Stimulated activated CD8-positive, alpha-beta memory T cell treated with anti-CD3 and anti-CD28 coated beads, Interleukin-12 subunit alpha, Interleukin-12 subunit beta, amount 100 ng/mL, for 1 hour (primary cell): ENCODE data around the gene BEAN1.
"Not testable (repeated sequence)": the region's sequence is repeated elsewhere in the genome, so short reads cannot be mapped to it uniquely, and the experiment has no call there.

Experiments used
- DNase-seq: peaks from one replicate; pipeline ENCODE4 v3.0.0-alpha.2; 2020; ENCODE audit warnings: low read depth

Gene BEAN1

DNA sequence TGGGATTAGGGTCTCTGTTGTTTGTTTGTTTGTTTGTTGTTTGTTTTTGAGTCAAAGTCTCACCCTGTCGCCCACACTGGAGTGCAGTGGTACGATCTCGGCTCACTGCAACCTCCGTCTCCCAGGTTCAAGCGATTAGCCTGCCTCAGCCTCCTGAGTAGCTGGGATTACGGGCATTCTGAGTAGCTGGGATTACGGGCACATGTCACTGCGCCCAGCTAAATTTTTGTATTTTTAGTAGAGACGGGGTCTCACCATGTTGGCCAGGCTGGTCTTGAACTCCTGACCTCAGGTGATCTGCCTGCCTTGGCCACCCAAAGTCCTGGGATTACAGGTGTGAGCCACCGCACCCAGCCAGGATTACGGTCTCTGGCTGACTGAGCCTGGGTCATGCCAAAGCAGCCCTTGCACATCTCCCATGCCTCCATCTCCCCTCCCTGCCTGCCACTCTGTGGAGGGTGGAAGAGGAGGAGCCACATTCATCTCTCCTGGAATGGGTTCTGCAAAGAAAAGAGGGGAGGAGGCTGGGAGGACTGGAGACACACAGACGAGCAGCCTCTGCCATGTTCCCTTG, 59.2 kb downstream of the BEAN1 start:
- no peak for DNase-seq

DNA sequence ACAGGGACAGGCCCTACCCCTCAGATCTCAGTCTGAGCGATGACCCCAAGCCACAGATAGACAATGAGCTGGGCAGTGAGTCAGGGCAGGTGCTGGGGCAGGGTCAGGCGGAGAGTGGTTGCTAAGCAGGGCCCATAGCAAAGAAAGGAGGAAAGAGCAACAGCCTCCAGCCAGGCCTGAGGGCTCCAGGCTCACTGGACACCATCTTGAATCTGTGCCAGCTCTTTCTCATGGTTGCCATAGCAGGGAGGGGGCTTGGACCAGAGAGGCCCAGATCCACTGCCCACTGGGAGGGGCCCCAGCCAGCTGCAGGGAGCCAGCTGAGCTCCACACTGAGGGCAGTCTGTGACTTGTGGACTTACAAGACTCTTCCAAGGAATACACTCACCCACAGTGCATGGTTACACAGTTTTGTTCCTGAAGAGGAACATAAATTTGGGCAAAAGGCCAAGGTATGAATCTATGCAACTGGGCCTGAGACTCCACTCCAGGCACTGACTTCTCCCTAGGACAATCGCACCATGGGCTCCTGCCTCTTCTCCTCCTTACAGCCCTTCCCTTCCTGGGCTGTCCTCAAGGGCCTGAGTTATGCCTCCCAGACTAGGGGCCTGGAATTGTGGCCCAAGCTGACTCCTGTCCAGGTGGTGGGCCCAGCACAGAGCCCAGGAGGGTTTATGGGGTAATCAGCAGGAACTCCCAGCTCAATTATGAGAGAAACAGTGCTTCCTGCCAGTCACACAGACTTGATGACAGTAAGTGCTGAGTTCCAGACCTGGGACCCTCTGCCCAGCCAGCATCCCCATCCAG, 59.9 kb downstream of the BEAN1 start:
- no peak for DNase-seq

DNA sequence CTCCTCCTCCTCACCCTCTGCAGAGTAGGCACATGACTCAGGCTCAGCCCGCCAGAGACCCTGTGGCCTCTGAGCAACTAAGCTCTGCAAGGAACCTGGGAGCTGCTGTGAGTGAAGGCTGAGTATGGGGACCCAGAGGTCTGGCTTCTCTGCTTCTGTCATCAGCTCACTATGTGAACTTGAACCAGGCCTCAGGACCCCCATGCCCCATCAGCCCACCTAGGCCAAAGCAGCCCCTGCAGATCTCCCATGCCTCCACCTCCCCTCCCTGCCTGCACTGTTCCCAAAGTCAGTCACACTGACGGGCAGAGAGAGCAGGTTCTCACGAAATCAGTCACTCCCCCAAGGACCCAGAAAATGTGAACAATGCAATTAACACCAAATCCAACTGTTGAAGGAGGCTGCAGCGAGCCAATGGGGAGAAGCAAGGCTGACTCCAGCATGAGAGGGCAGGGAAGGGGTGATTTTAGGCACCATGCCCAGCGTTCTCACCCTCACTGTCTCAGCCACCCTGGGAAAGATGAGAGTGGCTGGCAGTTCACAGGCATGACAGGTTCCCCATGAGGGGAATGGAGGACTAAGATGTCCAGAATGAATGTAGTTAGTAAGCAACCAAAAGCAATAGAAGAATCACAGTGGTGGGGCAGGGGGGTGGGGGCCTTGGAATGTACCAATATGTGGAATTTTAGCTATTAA, 60.6 kb downstream of the BEAN1 start:
- no peak for DNase-seq

DNA sequence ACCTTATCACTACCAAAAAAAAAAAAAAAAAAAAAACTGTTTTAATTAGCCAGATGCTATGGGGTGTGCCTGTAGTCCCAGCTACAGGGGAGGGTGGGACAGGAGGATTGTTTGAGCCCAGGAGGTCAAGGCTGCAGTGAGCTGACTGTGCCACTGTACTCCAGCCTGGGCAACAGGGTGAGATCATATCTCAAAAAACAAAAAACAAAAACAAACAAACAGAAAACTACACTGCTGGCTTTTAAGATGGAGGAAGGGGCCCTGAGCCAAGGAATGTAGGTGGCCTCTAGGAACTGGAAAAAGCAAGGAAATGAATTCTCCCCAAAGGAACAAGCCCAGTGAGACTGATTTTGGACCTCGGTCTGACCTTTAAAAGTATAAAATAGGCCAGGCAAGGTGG, 61.4 kb downstream of the BEAN1 start:
- DNase-seq: no peak

DNA sequence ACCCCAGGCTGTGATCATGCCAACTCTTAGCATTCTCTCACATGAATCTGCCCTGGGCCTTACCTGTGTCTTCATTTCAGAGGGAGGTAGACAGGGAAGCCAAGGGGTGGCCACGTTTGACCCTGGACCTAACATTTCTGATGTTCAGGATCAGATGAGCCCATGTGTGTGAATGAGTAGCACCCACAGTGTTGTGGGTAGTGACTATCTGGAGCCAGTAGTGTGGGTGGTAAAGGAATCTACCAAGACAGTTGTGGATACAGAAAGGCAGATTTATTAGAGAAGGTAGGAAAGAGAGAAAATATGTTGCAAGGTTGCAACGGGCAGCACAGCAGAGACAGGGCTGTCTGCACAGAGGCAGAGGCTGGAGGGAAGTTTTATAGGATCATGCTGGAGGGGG, 62.3 kb downstream of the BEAN1 start:
- no peak for DNase-seq

DNA sequence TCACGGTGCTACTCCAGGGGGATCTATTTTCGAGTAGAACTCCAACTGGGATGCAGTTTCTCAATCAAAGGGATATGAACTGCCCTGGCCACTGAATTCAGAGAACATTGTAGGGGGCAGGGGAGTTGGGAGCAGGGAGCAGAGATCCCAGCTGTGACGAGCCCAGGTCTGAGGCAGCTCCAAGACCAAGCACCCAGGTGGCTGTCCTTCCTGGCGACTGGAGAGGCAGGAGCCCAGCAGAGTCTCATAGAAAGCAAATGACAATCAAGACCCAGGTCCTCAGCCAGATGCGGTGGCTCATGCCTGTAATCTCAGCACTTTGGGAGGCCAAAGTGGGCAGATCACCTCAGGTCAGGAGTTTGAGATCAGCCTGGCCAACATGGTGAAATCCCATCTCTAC, 62.7 kb downstream of the BEAN1 start:
- no peak for DNase-seq

DNA sequence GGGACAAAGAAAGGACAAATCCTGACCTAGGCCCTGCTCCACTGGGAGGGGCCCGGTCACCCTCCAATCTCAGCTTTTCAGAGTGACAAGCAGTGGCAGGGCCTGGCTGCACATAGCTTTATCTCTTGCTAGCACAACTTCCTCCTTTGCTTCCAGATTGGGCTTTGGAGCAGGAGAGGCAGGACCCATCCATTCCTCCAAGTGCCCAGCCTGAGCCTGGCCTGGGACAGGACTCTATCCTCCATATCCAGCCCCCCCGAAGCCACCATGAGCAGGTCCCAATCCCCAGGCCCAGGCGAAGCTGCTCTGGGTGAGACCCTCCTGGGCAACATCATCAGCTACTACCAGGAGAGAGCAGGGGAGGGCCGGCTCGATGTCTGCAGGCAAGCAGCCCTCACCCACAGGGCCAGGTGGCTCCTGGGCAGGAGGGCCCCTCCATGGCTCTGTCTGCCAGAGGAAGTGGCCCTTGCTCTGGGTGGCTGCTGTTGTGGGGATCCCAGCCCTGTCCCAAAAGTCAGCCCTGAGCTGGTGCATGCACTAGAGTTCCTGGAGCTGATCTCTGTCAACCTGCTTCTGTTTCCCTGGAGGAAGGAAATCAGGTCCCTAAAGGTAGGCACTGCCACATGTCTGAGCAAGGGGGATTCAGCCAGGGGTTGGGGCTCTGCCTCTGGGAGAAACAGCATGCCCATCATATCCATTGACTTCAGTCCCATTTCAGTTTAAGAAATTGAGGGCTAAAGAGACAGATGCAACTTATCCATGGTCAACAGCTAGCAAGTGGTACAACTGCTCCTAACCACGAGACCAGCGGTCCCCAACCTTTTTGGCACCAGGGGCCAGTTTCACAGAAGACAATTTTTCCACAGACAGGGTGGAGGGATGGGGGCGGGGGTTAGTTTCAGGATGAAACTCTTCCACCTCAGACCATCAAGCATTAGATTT, 64.0 kb downstream of the BEAN1 start:
- DNase-seq: no peak

DNA sequence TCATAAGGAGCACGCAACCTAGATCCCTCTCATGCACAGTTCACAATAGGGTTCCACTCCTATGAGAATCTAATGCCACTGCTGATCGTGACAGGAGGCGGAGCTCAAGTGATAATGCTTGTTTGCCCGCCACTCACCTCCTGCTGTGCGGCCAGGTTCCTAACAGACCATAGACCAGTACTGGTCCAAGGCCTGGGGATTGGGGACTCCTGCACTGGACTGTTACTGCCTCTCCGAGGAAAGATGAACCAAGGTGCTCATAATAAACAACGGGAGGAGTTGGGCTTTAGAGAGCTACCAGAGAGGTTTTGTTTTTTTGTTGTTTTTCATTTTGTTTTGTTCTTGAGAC, 64.6 kb downstream of the BEAN1 start:
- no peak for DNase-seq

DNA sequence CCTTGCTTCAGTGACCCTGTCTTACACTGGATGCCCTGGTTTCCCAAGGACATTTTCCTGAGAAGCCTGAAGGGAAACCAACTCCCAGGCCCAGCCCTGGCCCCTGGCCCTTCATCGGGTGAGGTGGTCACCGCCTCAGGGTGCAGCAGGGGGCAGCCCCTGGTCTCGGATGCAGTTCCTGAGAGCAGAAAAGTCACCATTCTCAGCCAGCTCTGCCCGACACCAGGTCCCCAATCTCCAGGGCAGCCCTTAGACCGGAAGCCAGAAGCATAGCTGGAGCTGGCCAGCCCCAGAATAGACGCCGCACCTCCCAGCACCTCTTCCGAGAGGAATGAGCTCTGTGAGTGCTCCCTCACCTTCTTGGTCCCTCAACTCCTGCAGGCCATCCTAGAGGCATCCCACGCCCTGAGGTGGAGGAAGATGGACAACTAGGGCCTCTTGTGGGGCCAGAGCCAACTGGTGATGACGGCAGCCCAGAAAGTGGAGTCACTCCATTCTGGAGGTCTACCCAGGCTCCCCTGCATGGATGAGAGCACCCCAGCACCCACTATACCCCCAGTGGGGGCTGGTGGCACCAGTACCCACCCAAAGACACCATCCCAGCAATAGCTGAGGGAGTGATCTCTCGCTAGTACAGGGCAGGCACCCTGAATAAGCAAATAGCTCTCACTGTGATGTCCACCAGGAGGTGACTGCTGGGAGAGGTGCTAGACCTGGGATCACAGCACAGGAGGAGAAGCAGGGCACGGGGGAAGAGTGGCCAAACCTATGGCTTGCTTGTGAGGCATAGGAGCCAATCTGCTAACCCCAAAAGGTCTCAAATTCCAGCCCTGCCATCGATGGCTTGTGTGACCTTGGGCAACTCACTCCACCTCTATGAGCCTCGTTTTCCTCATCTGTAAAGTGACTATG, 66.7 kb downstream of the BEAN1 start:
- no peak for DNase-seq

DNA sequence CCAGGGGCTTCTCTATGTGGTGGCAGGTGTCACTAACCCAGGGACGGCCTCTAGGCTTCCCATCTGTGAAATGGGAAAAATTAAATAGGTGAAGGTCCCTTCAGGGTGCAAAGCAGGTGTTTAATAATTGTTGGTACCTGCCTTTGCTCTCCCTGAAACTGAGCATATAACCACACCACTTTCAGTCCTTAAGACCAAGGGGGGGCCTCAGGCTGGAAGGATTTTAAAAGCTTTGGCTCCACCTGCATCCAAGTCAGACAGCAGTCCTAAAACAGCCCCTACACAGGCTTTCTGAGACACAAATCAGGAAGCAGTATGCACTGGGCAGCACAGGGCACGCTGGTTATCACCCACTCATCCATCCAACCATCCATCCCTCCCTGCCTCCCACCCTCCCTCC, 67.8 kb downstream of the BEAN1 start:
- DNase-seq: no peak

DNA sequence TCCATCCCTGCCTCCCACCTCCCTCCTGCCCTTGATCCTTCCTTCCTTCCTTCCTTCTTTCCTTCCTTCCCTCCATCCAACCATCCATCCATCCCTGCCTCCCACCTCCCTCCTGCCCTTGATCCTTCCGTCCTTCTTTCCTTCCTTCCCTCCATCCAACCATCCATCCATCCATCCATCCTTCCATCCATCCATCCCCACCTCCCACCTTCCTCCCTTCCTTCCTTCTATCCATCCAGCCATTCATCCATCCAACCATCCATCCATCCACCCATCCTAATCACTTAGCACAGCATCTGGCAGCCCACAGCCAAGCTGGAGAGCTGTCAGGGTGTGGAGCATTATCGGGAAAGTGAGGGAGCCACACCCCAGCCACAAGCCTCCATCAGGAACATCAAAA, 68.3 kb downstream of the BEAN1 start:
- DNase-seq: no peak

DNA sequence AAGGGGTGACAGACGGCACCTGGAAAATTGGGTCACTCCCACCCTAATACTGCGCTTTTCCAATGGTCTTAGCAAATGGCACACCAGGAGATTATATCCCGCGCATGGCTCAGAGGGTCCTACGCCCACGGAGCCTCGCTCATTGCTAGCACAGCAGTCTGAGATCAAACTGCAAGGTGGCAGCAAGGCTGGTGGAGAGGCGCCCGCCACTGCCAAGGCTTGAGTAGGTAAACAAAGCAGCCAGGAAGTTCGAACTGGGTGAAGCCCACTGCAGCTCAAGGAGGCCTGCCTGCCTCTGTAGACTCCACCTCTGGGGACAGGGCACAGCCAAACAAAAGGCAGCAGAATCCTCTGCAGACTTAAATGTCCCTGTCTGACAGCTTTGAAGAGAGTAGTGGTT, 69.1 kb downstream of the BEAN1 start:
- DNase-seq: not testable (repeated sequence)

DNA sequence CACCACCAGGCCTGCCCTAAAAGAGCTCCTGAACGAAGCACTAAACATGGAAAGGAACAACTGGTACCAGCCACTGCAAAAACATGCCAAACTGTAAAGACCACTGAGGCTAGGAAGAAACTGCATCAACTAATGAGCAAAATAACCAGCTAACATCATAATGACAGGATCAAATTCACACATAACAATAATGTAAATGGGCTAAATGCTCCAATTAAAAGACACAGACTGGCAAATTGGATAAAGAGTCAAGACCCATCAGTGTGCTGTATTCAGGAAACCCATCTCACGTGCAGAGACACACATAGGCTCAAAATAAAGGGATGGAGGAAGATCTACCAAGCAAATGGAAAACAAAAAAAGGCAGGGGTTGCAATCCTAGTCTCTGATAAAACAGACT, 70.8 kb downstream of the BEAN1 start:
- not testable (repeated sequence) for DNase-seq

DNA sequence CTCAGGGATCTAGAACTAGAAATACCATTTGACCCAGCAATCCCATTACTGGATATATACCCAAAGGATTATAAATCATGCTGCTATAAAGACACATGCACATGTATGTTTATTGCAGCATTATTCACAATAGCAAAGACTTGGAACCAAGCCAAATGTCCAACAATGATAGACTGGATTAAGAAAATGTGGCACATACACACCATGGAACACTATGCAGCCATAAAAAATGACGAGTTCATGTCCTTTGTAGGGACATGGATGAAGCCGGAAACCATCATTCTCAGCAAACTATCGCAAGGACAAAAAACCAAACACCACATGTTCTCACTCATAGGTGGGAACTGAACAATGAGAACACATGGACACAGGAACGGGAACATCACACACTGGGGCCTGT, 74.5 kb downstream of the BEAN1 start:
- DNase-seq: not testable (repeated sequence)

DNA sequence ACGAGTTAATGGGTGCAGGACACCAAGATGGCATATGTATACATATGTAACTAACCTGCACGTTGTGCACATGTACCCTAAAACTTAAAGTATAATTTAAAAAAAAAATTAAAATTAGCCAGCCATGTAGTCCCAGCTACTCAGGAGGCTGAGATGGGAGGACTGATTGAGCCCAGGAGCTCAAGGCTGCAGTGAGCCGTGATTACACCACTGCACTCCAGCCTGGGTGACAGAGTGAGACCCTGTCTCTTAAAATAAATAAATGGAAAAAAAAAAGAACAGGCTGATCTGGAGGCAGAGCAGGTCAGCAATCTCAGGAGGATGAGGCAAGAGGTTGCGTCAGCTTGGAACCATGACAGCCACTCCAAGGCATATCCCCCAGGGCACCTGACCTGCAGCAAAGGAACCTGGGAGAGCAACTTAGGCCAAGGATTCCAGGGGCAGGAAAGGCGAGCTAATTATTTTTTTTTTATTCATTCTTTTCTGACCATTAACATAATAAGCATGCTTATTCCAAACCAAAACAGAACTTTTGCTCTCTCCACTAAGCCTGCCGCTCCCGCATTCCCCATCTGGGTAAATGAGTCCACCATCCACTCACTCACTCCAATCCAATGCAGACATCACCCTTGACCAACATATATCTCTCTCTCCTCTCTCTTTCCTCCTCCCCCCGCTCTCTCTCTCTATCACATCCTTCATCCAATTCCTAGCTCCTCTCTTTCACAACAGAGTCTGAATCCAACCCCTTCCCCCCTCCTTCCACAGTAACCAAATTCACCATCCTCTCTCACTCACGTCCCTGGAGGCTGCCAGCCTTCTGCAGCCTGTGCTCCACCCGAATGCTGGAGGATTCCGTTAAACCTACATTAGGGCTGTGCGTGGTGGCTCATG, 75.2 kb downstream of the BEAN1 start:
- no peak for DNase-seq

DNA sequence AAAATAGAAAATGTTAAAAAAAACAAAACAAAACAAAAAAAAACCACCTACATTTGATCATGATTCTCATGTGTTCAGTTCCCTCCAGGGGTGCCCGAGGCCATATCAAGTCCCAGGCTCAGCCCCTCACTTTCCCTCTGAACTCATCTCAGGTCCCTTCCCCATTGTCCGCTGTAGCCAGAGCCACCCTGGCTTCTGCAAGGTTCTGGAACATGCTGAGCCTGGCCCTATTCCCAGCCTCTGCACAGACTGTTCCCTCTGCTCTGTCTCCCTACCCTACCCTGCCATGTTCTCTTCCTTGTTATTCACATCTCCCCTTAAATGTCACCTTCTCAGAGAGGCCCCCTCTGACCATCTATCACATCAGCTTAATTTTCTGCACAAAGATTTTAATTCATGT, 75.9 kb downstream of the BEAN1 start:
- no peak for DNase-seq

DNA sequence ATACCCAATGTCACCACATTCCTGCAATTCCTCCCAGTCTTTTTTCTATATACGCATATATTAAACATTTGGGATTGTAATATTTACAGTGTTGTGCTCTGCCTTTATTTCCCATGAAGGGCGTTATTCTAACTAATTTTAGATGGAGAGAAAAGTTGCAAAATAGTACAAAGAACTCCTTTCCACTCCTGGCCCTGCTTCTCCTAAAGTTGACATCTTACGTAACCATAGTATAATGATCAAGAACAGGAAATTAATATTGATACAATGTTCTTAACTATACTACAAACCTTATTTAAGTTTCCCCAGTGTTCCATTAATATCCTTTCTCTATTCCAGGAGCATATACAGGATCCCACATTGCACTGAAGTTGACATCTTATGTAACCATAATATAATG, 76.5 kb downstream of the BEAN1 start:
- DNase-seq: no peak

DNA sequence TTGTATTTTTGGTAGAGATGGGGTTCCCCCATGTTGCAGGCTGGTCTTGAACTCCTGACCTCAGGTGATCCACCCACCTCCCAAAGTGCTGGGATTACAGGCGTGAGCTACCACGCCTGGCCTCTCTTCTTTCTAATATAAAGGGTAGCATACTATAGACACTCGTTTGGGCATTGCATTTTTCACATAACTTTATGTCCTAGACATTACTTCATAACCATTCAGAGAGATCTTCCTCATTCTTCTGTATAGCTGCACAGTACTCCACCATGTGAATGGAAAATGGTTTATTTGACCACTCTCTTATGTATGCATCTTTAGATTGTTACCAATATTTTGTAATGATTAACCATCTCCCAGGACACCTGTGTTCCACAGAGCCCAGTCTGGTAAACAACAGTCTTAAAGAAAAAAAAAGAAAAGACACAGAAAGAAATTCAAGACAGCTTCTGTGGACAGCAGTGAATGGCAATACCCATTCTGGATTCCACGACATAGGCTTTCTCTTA, 80.7 kb downstream of the BEAN1 start:
- no peak for DNase-seq

DNA sequence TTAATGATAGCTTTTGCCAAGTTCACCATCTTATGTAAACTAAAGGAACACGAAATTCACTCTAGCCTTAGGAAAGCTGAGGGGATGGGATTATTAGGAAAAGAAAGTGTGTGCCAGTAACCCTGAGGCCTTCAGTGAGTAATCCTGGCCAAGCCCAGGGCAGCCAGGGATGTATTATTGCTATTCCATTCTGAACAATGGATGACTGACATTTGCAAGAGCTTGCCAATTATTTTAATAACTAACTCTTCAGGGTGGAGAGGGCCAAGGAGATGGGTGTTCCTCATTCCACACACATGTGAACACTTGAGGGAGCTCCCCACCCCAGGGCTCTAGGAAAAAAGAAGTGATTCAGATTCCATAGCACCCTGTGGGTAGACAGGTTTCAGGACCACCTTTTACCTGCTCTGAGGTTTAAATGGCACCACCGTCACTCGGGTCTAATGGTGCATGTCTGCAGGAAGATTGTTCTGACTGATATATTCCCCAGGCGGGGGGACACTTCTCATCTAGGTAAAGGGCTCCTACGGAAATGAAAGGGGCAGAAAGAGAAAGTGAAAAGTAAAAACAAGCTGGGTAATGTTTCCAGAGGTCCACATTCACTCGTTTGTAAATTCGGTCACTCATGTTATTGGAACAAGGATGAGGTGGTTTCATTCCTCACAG, 81.3 kb downstream of the BEAN1 start:
- DNase-seq: no peak
